Naive B cell (primary cell): ENCODE results near the gene BSN. TPM values are rescaled to one million over a fixed set of nuclear protein-coding genes. Genes with fewer than 3 reads are reported as not detected.

ENCODE experiments used
- ATAC-seq, 2 donors: fragments of 150-1000 bp; cut with Tn5 transposase; 2 replicates each; pipeline ENCODE4 v1.10.0; 2021; ENCODE audit warnings: low read depth in 2 of 2, mild to moderate bottlenecking in 2 of 2, moderate library complexity in 2 of 2
- DNase-seq: peaks from one replicate; pipeline ENCODE4 v3.0.0; 2022
- H3K27ac Mint-ChIP-seq, 6 donors: one replicate each; pipeline ENCODE4 v1.8.0; 2020 to 2022; ENCODE audit warnings: mild to moderate bottlenecking in 6 of 6, mixed read lengths in 6 of 6, moderate library complexity in 5 of 6, inconsistent platforms in 2 of 6
- H3K27me3 Mint-ChIP-seq, 3 donors: one replicate each; pipeline ENCODE4 v1.8.0; 2021 to 2022; ENCODE audit warnings: mixed read lengths in 3 of 3, mild to moderate bottlenecking in 1 of 3
- H3K36me3 Mint-ChIP-seq, 2 donors: one replicate each; pipeline ENCODE4 v1.8.0; 2020 to 2022; ENCODE audit warnings: mixed read lengths in 2 of 2, inconsistent platforms in 1 of 2, mild to moderate bottlenecking in 1 of 2
- H3K4me1 Mint-ChIP-seq, 3 donors: one replicate each; pipeline ENCODE4 v1.8.0; 2020 to 2022; ENCODE audit warnings: mixed read lengths in 3 of 3, inconsistent platforms in 1 of 3, mild to moderate bottlenecking in 1 of 3, moderate library complexity in 1 of 3
- H3K4me3 Mint-ChIP-seq, 8 donors: one replicate each; pipeline ENCODE4 v1.8.0; 2020 to 2022; ENCODE audit warnings: mild to moderate bottlenecking in 8 of 8, mixed read lengths in 8 of 8, moderate library complexity in 8 of 8, inconsistent platforms in 2 of 8
- H3K9me3 Mint-ChIP-seq, 7 donors: one replicate each; pipeline ENCODE4 v1.8.0; 2020 to 2022; ENCODE audit warnings: mixed read lengths in 7 of 7, mild to moderate bottlenecking in 5 of 7, inconsistent platforms in 2 of 7, moderate library complexity in 1 of 7
- polyA plus RNA-seq, 6 donors: library from polyadenylated mRNA; unstranded; fragments of 300-500 nt; fragmentation: Illumina TruSeq; gene quantifications; one replicate each; pipeline ENCODE4 v1.2.3, GENCODE V29; 2021; ENCODE audit warnings: low read depth in 6 of 6

BSN gene
- polyA plus RNA-seq, 6 donors from 2014 or later, result not detected

DNA sequence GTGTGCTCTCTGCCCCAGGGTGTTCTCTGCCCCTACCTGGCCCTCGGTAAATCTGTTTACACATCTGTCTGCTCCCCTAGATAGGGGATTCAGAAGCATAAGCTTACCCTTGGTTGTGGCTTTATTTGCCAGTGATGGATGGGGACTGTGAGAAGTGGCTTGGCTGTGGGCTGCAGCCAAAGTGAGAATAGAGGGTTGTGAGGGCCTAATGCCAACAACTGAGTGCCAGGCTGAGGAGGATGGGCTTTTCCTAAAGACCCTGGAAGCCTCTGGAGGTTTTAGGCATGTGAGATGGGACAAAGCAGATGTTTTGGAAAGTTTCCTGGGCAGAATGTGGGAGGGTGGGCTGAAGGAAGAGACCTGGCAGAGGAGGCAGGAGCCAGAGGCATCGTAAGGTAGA is 104.4 kb downstream of the BSN start:
- ATAC-seq, result no peak
- H3K4me3 Mint-ChIP-seq, result no peak overlapping the region
- H3K4me1 Mint-ChIP-seq, result peaks cover 0 to 7% (median 2%) of the 10 kb centered on the region in 3 donors
- no peak for DNase-seq
- H3K27ac Mint-ChIP-seq, result peak overlapping the region in 1 of 6 donors; percentile 49
- no peaks in the 10 kb centered on the region for H3K36me3 Mint-ChIP-seq
- no peaks in the 10 kb centered on the region for H3K9me3 Mint-ChIP-seq
- H3K27me3 Mint-ChIP-seq, result peaks cover 0 to 16% (median 12%) of the 10 kb centered on the region in 3 donors

- ATAC-seq (no peak), DNase-seq (no peak)
- no peaks in the 10 kb centered on the region for H3K36me3 Mint-ChIP-seq
- peaks cover 0 to 20% (median 16%) of the 10 kb centered on the region in 3 donors for H3K27me3 Mint-ChIP-seq
- H3K9me3 Mint-ChIP-seq, result no peaks in the 10 kb centered on the region
- H3K27ac Mint-ChIP-seq, result no peak overlapping the region
- H3K4me1 Mint-ChIP-seq, result peaks cover 0 to 2% (median 0%) of the 10 kb centered on the region in 3 donors
- no peak overlapping the region for H3K4me3 Mint-ChIP-seq
These were observed 105.5 kb downstream of the BSN start for GRCh38 chr3:49659756-49660155.

DNA sequence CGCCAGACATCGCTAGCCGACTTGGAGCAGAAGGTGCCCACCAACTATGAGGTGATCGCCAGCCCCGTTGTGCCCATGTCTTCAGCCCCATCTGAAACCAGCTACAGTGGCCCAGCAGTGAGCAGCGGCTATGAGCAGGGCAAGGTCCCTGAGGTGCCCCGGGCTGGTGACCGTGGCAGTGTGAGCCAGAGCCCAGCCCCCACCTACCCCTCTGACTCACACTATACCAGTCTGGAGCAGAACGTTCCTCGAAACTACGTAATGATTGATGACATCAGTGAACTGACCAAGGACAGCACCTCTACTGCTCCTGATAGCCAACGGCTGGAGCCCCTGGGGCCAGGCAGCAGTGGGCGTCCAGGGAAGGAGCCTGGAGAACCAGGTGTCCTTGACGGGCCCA is 107.0 kb downstream of the BSN start:
- no peaks in the 10 kb centered on the region for H3K9me3 Mint-ChIP-seq
- ATAC-seq, result no peak
- H3K36me3 Mint-ChIP-seq, result no peaks in the 10 kb centered on the region
- no peaks in the 10 kb centered on the region for H3K4me1 Mint-ChIP-seq
- H3K4me3 Mint-ChIP-seq, result no peak overlapping the region
- H3K27ac Mint-ChIP-seq, result no peak overlapping the region
- peaks cover 0 to 26% (median 15%) of the 10 kb centered on the region in 3 donors for H3K27me3 Mint-ChIP-seq
- DNase-seq, result no peak

- ATAC-seq (no peak), DNase-seq (no peak)
- H3K9me3 Mint-ChIP-seq, result no peaks in the 10 kb centered on the region
- peak overlapping the region in 1 of 8 donors; percentile 74 for H3K4me3 Mint-ChIP-seq
- peaks cover 0 to 21% (median 11%) of the 10 kb centered on the region in 3 donors for H3K27me3 Mint-ChIP-seq
- no peaks in the 10 kb centered on the region for H3K36me3 Mint-ChIP-seq
- H3K4me1 Mint-ChIP-seq, result no peaks in the 10 kb centered on the region
- peak overlapping the region in 1 of 6 donors; percentile 88 for H3K27ac Mint-ChIP-seq
These were observed 107.7 kb downstream of the BSN start for GRCh38 chr3:49662021-49662420.

GRCh38 chr3:49662720-49663413 is 108.6 kb downstream of the BSN start:
- H3K27ac Mint-ChIP-seq, result no peak overlapping the region
- DNase-seq (no peak), ATAC-seq (no peak)
- no peaks in the 10 kb centered on the region for H3K9me3 Mint-ChIP-seq
- H3K4me3 Mint-ChIP-seq, result no peak overlapping the region
- H3K4me1 Mint-ChIP-seq, result no peaks in the 10 kb centered on the region
- H3K36me3 Mint-ChIP-seq, result no peaks in the 10 kb centered on the region
- H3K27me3 Mint-ChIP-seq, result peaks cover 0 to 21% (median 11%) of the 10 kb centered on the region in 3 donors

DNA sequence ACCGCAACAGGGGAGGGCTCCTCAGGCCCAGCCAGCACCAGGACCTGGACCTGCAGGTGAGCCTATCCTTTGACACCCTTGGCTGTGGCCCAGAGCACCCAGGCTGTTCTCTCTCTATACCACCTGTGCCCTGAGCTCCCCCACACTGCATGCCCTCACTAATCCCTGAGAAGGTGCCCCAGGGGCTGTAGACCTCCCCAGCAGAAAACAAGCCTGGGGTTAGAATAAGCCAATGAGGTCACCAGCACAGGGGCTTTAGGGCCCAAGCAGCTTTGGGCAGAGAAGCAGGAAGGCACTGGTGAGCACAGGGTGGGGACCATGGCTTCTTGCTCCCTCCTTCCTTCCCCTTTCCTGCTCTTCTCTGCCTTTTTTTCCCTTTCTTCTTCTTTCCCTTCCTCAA is 109.6 kb downstream of the BSN start:
- no peak overlapping the region for H3K4me3 Mint-ChIP-seq
- H3K4me1 Mint-ChIP-seq, result no peaks in the 10 kb centered on the region
- H3K27me3 Mint-ChIP-seq, result peaks cover 0 to 16% (median 14%) of the 10 kb centered on the region in 3 donors

GRCh38 chr3:49664300-49664699 is 110.0 kb downstream of the BSN start:
- ATAC-seq, result no peak
- H3K4me1 Mint-ChIP-seq, result no peaks in the 10 kb centered on the region
- peaks cover 0 to 16% (median 14%) of the 10 kb centered on the region in 3 donors for H3K27me3 Mint-ChIP-seq
- H3K36me3 Mint-ChIP-seq, result no peaks in the 10 kb centered on the region
- no peaks in the 10 kb centered on the region for H3K9me3 Mint-ChIP-seq
- no peak overlapping the region for H3K4me3 Mint-ChIP-seq
- DNase-seq, result no peak
- H3K27ac Mint-ChIP-seq, result peak overlapping the region in 2 of 6 donors; percentile 38 to 56

More for the DNA sequence above, 109.6 kb downstream of the BSN start:
- no peaks in the 10 kb centered on the region for H3K36me3 Mint-ChIP-seq
- ATAC-seq, result no peak
- H3K9me3 Mint-ChIP-seq, result no peaks in the 10 kb centered on the region
- DNase-seq, result no peak
- peak overlapping the region in 2 of 6 donors; percentile 38 to 56 for H3K27ac Mint-ChIP-seq

DNA sequence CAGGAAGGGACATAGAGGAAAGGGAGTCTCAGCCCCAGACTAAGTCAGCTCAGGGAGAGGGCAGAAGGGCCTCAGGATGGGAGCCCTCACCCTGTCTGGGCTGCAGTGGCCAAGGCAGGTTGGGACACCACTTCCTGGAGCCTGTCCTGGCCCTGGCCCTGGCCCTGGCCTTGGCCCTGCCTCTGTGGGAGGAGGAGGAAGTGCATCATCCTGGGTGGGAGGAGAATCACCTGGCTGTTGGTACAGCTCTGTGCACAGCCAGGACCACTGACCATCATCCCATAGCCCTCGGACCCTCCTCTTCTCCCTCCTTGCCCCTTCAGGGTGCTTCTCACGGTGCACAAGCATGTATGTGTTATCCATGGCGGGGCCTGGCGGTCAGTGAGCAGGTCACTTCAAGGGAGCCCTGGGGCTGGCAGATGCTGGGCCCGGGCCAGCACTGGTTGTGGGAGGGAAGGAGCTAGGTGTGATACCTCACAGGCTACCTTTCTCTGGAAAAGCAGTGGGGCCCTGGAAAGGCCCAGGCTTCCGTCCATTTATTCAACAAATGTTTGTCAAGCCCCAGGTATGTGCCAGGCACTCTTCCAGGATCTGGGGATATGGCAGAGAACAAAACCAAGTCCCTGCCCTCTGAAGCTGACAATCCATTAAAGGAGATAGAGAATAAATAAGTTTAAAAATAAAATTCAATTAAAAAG is 111.7 kb downstream of the BSN start:
- H3K9me3 Mint-ChIP-seq, result no peaks in the 10 kb centered on the region
- peaks cover 0 to 16% (median 12%) of the 10 kb centered on the region in 3 donors for H3K27me3 Mint-ChIP-seq
- no peak overlapping the region for H3K27ac Mint-ChIP-seq
- H3K4me3 Mint-ChIP-seq, result no peak overlapping the region
- H3K36me3 Mint-ChIP-seq, result no peaks in the 10 kb centered on the region
- peaks cover 0 to 2% (median 0%) of the 10 kb centered on the region in 3 donors for H3K4me1 Mint-ChIP-seq
- DNase-seq (no peak), ATAC-seq (no peak)

- H3K9me3 Mint-ChIP-seq, result no peaks in the 10 kb centered on the region
- no peaks in the 10 kb centered on the region for H3K36me3 Mint-ChIP-seq
- no peak overlapping the region for H3K4me3 Mint-ChIP-seq
- H3K27me3 Mint-ChIP-seq, result peaks cover 0 to 16% (median 7%) of the 10 kb centered on the region in 3 donors
- DNase-seq (no peak), ATAC-seq (no peak)
- peaks cover under 1 to 5% (median 4%) of the 10 kb centered on the region in 3 donors for H3K4me1 Mint-ChIP-seq
- no peak overlapping the region for H3K27ac Mint-ChIP-seq
These were observed 112.3 kb downstream of the BSN start for GRCh38 chr3:49666592-49666991.

DNA sequence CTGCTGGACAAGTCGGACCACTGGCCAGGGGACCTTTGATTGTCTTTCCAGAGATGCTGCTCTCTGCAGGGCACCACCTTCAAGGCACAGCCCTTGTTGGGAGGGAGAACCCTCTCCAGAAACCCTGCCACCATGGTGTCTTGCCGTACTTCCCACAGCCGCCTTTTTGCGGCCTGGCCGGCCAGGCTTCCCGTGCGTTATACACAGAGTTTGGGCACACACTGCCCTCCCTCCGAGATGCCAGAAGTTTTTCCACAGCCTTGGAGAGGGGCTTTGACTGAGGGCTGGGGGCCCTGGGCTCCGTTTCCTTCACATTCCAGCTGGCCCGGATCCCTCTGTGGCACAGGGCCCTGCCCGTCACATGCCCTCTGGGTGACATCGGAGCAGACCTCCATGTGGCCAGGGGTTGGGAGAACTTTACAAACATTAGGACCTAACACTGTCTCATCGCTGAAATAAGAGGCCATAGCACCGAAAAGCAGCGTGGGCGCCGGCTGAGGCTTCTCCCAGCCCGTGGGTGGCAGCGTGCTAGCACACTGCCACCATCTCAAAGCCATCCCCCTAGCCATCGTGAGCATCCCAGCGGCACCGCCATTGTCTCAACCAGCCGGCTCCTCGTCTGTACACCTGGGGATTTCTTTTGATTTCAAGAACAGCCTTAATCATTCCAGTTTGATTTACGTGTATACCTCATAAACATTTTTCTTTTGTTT is 113.6 kb downstream of the BSN start:
- Mint-ChIP-seq H3K4me1 (peaks cover 9 to 12% (median 10%) of the 10 kb centered on the region in 3 donors), H3K4me3 (no peak overlapping the region), H3K9me3 (no peaks in the 10 kb centered on the region), H3K27ac (peak overlapping the region in 1 of 6 donors; percentile 44), H3K27me3 (peaks cover 0 to 16% (median 7%) of the 10 kb centered on the region in 3 donors), H3K36me3 (no peaks in the 10 kb centered on the region)
- no peak for ATAC-seq
- DNase-seq, result no peak

- Mint-ChIP-seq H3K27me3 (peaks cover 0 to 16% (median 7%) of the 10 kb centered on the region in 3 donors), H3K4me3 (no peak overlapping the region), H3K4me1 (peaks cover 12 to 15% (median 14%) of the 10 kb centered on the region in 3 donors), H3K9me3 (no peaks in the 10 kb centered on the region), H3K36me3 (no peaks in the 10 kb centered on the region), H3K27ac (peak overlapping the region in 1 of 6 donors; percentile 44)
- DNase-seq (no peak), ATAC-seq (no peak)
These were observed 114.1 kb downstream of the BSN start for GRCh38 chr3:49668414-49668797.

DNA sequence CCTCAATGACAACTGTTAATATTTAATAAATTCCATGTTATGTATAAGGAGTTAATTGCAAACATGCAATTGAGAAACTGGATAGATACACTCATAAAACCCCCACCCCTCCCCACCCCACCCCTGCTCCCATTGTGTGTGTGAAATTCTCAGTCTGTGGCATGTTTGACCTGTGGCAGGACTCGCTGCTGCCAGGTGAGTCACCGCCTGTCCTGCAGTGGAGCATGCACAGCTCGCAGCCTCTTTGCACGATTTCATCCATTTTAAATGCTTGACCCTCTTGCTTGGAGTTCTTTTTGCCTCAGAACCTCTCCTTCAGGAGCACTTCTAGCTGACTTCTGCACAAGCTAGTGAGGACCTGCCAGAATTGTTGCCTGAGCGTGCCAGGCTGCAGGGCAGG is 114.6 kb downstream of the BSN start:
- Mint-ChIP-seq H3K4me1 (peaks cover 14 to 19% (median 18%) of the 10 kb centered on the region in 3 donors), H3K9me3 (no peaks in the 10 kb centered on the region), H3K4me3 (peak overlapping the region in 1 of 8 donors; percentile 43), H3K27me3 (peaks cover 0 to 14% (median 7%) of the 10 kb centered on the region in 3 donors), H3K27ac (no peak overlapping the region), H3K36me3 (no peaks in the 10 kb centered on the region)
- ATAC-seq, result no peak
- no peak for DNase-seq

GRCh38 chr3:49669352-49669751 is 115.1 kb downstream of the BSN start:
- Mint-ChIP-seq H3K4me3 (peak overlapping the region in 2 of 8 donors; percentile 29 to 43), H3K27me3 (peaks cover 0 to 9% (median 7%) of the 10 kb centered on the region in 3 donors), H3K27ac (no peak overlapping the region), H3K9me3 (no peaks in the 10 kb centered on the region), H3K4me1 (peaks cover 15 to 24% (median 20%) of the 10 kb centered on the region in 3 donors), H3K36me3 (no peaks in the 10 kb centered on the region)
- no peak for ATAC-seq
- no peak for DNase-seq
